NCI-H526 treated with DMSO at 0.1 percent for 48 hours (cell line): ENCODE measurements around the gene IRS2.
"Not testable (repeated sequence)": the region's sequence is repeated elsewhere in the genome, so short reads cannot be mapped to it uniquely, and the experiment has no call there.

Experiments
- DNase-seq: peaks from one replicate; lab custom pipeline; 2025; lab: John Stamatoyannopoulos, UW

The IRS2 gene, protein sequence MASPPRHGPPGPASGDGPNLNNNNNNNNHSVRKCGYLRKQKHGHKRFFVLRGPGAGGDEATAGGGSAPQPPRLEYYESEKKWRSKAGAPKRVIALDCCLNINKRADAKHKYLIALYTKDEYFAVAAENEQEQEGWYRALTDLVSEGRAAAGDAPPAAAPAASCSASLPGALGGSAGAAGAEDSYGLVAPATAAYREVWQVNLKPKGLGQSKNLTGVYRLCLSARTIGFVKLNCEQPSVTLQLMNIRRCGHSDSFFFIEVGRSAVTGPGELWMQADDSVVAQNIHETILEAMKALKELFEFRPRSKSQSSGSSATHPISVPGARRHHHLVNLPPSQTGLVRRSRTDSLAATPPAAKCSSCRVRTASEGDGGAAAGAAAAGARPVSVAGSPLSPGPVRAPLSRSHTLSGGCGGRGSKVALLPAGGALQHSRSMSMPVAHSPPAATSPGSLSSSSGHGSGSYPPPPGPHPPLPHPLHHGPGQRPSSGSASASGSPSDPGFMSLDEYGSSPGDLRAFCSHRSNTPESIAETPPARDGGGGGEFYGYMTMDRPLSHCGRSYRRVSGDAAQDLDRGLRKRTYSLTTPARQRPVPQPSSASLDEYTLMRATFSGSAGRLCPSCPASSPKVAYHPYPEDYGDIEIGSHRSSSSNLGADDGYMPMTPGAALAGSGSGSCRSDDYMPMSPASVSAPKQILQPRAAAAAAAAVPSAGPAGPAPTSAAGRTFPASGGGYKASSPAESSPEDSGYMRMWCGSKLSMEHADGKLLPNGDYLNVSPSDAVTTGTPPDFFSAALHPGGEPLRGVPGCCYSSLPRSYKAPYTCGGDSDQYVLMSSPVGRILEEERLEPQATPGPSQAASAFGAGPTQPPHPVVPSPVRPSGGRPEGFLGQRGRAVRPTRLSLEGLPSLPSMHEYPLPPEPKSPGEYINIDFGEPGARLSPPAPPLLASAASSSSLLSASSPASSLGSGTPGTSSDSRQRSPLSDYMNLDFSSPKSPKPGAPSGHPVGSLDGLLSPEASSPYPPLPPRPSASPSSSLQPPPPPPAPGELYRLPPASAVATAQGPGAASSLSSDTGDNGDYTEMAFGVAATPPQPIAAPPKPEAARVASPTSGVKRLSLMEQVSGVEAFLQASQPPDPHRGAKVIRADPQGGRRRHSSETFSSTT (N-terminal part only)

DNA sequence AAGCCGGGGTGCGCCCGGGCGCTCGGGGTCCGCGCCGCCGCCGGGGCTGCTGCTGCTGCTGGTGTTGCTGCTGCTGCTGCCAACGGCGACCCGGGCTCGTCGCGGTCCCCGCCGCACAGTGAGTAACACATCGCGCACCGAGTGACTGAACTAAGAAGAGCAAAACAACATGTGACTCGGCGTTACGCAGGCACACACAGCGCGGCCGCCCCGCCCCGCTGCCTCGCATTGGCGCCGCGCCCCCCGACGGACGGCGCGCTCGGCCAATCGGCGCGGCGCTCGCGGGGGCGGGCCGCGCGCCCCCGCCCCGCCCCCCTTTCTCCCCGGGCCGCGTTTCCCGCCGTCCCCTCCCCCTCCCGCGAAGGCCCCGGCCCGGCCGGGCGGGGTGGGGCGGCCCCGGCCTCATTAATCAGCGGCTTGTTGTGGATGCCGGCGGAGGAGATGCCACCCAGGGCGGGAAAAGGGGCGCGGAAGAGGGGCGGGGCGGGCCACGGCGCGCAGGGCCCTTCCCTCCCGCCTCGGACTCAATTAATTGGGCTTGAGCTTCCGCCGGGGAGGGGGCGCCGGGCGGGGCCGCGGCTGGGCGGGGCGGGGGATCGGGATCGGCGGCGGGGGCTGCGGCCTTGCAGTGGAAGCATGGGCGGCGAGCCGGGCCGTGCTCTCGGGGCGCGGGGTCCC, at the start of gene IRS2:
Gene IRS2 (minus strand): TSS at position 127 of the 678 bp plus-strand sequence. CDS start 530 bp downstream, outside the sequence.
- peak; percentile 100 for DNase-seq

DNA sequence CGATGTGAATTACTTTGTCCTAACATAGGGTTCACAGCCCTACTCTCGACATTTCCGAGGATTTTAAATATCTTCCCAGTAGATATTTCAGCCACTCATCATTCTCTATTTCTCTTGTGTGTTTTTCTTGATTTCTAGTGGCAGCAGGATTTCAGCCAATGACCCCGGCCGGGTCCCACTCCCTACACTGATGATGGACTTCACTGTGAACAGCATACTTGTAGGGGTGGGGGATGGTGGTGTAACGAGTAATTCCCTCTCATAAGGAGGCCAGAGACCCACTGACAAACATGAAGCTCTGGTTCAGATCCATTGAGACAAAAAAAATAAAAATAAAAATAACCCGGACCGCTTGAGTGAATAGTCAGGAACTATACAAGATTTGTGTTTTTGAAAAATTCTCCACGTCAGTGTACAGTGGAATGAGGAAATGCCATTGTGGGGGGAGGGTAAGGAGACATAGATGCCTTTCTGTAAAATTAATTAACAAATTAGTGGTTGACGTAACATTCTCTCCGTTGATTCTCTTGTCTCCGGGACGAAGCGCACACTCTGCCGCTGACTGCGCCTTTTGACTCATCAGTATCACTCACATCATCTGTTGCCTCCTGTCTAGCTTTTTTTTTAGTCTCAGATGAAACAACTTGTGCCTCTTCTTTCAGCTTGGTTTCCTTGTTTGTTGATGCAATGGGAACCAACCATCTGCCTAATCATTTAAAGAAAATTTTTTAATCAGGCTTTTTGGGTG, 48.8 kb upstream of the IRS2 start:
- peak; percentile 69 for DNase-seq

DNA sequence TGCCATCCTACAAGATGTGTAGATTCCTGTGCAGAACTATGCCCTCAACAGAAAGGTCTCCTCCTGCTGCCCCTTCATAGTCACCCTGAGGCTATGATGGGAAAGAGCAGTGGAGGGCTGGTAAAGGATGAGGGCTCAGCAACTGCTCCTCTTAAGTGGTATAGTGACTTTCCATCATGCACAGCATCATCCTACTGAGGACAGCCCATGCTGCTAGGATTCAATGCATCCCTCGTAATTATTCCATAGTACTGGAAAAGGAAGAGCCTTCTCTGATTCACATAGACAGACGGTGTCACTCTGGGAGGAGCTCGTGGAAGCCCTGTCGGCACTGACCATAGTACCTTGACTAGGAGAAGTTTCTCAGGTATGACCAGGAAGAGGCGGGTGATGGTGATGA, 47.6 kb upstream of the IRS2 start:
- no peak for DNase-seq

DNA sequence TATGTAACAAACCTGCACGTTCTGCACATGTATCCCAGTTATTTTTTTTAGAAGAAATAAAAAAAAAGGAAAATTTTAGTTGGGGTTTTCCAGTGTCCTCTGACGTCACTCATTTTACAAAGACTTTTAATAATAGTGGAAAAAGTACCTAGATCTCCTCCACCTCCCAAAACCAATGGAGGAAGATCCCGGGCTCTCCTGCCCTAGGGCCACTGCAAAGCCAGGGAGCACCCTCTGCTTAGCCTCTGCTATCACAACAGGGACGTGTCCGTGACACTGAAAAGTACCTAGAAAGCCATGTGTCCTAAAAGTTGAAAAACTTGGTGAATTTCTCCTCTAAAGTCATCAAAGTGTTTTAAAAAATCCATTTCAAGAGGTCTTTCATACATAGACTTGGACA, 46.7 kb upstream of the IRS2 start:
- DNase-seq, result no peak

DNA sequence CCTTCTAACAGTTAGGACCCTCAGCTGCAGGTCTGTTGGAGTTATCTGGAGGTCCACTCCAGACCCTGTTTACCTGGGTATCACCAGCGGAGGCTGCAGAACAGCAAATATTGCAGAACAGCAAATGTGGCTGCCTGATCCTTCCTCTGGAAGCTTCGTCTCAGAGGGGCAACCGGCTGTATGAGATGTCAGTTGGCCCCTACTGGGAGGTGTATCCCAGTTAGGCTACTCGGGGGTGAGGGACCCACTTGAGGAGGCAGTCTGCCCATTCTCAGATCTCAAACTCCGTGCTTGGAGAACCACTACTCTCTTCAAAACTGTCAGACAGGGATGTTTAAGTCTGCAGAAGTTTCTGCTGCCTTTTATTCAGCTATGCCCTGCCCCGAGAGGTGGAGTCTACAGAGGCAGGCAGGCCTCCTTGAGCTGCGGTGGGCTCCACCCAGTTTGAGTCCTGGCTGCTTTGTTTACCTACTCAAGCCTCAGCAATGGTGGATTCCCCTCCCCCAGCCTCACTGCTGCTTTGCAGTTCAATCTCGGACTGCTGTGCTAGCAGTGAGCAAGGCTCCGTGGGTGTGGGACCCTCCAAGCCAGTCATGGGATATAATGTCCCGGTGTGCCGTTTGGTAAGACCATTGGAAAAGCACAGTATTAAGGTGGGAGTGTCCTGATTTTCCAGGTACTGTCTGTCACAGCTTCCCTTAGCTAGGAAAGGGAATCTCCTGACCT, 42.4 kb upstream of the IRS2 start:
- not testable (repeated sequence) for DNase-seq

DNA sequence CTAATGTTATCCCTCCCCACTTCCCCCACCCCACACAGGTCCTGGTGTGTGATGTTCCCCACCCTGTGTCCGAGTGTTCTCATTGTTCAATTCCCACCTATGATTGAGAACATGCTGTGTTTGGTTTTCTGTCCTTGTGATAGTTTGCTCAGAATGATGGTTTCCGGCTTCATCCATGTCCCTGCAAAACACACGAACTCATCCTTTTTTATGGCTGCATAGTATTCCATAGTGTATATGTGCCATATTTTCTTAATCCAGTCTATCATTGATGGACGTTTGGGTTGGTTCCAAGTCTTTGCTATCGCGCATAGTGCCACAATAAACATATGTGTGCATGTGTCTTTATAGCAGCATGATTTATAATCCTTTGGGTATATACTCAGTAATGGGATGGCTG, 36.8 kb upstream of the IRS2 start:
- not testable (repeated sequence) for DNase-seq

DNA sequence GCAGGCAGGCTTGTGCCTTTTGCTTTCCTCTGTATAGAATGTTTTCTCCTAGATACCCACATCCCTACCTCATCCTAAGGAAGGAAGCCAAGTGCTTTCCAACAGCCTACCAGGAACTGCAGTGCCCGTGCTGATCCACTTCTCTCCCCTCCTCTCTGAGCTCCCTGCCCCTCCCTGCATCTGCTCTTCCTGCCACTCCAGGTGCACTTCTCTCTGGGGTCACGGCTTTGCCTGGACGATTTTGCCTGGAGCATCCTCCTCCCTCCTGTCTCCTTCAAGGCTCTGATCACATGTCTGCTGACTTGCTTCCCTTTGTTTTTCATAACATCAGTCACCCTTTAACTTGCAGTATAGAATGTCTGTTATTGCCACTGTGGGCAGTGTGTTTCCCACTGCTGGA, 34.7 kb upstream of the IRS2 start:
- no peak for DNase-seq

DNA sequence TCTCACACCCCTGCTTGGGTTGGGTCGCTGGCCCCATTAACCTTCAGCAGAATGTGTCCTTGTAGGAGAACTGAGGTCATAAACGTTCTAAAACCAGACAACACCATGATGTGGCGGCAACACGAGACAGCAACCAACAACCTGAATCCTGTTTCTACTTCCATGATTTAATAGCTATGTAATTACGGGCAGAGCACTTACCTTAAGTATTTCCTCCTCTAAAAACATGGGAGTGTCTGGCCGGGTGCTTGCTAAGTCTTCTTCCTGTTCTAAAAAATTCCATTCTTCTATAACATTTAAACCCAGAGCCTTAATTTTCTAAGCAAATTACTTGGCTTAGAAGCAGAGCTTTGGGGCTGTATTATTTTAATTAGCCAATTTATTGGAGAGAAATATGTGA, 33.5 kb upstream of the IRS2 start:
- no peak for DNase-seq

DNA sequence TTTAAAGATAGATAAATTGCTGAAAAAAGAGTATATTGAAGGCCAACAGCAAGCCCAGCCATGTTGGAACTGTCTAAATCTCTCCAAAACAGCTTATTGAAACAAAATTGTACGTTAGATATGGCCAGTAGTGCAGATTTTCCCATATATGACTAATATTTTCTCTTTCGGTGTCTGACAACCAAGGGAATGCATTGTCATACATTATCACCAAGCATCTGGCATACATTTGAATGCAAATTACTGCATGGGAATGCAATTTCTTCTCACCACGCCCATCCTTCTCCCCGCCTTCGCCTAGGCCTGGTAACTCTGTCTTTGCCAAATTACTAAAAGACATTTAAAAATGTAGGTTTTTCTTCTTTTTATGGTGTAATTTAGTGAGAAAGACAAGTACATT, 32.5 kb upstream of the IRS2 start:
- peak; percentile 71 for DNase-seq

DNA sequence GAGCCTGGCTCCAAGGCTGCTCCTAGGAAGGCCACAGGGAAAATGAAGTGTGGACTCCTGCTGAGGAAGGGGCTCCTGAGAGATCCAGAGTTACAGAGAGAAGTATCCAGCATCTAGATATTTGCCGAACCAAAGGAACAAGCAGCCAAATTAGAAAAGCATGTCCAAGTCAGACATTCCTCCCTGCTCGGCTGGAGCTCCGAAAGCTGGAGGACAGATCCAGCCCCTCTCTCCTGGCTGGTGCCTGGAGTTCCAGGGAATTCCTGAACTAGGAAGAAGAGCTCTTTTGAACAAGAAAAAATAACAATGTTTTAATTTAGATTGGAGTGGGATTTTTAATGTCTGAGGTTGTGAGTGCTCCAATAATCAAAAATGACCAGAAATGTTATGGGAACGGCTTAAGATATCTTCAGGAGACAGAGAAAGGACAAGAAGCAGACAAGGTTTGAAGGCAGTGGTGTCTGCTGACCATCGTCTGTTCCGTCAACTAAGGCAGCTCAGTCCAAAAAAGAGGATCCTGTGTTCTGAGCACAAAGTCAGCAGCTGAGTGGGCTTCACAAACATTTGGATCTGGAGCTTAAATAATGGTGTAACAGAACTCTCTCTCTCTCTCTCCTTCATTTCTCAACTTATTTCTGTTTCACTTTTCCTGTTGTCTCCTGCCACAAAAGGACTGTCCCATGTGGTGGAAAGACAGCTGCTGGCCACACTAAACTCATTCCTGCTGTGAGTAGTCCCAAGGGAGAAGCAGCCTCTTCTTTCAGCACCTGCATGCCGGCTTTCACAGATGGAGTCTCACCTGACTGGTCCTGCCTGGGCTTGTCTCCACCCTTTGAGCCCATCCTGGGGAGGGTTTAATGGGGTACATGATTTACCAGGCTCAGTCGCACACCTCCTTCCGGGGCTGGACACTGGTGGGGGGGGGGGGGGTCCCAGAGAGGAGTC, 31.5 kb upstream of the IRS2 start:
- DNase-seq, result peak; percentile 98

DNA sequence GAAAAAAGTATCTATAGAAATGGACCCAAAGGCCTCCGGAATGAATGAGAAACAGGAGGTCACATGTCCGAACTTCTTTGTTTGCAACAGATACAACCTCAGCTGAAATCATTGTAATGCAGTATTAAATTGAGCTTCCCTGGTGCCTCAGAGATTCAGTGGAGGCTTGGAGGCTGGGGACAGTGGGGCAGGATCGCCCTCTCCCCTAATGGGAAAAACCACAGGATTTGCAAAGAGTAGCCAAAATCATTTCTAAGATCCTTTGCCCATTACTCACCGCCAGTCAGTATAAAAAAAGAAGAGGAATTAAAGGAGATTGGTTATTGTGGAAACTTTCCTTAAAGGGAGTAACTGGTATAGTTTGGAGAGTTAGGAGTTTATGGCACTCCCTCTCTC, 30.4 kb upstream of the IRS2 start:
- peak; percentile 75 for DNase-seq

DNA sequence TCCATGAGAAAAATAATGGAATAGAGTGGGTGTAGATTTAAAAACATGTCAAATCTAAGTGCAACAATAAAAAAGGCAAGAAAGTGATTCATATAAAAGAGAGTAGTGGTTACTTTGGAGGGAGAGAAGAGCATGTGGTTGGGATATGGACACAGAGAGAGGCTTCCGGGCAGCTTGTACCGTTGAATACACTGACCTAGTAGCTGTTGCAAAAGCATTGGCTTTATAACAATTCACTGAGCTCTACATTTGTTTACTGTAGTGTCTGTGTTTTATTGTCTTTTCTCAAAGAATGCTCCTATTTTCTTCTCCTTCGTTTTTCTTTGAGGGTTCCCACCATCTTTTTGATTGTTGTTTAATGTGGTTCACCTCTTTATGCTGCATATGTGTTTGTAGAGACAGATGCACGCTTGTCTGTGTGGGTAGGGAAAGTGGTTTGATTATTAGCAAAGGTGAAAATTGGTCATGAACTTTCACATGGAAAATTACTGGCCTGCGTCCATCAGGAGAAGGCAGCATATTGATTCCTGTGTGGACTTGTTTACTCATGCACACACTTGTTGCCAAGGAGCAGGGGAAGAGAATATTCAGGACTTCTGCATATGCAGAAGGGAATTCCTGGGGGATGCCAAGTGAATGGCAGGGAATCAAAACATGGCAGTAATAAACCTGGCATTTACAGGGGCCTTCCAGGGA, 29.9 kb upstream of the IRS2 start:
- DNase-seq, result peak; percentile 75

DNA sequence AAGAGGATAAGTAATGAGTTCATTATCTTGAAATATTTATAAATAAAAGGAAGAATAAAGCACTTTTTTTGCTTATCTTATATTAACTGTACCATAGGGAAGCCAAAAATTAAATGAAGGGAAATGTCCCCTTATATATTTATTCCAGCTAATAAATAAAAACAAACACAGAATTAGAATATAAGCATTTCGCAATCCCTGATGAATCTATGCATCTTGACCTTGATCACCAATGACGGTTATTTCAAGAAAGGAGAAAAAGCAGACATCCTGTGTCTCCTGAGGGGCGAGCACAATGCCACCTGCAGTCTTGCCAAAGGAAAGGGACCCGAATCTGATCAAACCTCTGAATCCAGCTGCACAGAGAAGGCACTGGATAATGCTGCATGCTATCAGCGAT, 29.3 kb upstream of the IRS2 start:
- DNase-seq, result no peak

DNA sequence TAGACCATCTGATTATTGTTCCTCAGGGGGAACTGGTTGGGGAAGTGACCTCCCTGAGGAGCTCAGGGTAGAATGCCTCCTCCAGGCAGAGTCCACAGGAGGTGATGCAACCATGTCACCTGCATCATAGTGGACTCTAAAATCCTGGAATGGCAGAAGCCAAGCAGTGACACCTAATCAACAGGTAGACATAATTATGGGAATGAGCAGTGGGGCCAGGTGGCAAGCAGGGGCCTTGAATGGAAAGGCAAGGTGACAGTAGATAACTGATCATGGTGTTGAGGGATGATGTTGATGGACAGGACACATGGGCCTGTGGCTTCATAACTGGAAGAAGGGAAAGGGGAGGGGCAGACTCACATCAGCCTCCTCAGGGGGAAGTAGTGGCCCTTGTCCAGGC, 27.3 kb upstream of the IRS2 start:
- no peak for DNase-seq

DNA sequence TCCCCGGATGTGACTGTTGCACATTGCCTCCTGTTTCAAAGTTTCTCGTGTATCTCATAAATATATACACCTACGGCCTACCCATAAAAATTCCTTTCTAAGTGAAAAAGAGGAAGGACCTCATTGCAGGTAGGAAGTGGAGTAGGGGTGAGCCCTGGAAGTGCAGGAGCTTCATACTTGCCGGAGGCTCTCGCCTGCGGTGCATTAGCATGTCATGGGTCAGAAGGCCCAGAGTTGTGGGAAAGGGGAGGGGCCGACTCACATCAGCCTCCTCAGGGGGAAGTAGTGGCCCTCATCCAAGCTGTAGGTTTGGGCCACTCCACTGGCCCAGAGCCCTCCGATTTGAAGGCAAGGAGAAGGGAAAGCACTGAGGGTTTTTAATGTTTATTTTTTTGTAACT, 26.0 kb upstream of the IRS2 start:
- DNase-seq, result no peak

DNA sequence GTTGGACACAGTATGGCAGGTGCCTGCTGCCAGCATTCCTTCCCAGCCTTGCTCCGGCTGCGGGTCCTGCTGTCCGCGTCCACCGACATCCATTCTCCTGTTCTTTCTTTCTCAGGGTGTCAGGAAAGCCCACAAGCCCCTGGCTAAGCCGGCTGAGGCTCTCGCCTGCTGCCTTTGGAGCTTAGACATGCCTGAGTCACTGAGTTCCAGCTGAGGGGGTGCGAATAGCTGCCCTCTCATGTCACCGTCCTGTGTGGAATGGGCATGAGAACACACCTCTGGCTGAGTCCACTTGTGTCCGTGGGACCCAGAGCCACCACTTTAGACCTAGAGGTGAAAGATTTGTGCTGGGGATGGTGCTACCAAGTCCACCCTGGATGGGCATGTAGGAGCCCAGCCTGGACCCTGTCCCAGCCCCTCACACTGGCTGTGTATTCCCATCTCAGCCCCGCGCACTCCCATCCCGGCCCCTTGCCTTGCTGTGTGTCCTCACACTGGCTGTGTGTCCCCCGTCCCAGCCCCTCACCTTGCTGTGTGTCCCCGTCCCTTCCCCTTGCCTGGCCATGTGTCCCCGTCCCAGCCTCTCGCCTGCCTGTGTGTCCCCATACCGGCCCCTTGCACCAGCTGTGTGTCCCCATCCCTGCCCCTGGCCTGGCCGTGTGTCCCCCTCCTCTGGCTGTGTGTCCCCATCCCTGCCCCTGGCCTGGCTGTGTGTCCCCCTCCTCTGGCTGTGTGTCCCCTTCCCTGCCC, 24.6 kb upstream of the IRS2 start:
- no peak for DNase-seq

DNA sequence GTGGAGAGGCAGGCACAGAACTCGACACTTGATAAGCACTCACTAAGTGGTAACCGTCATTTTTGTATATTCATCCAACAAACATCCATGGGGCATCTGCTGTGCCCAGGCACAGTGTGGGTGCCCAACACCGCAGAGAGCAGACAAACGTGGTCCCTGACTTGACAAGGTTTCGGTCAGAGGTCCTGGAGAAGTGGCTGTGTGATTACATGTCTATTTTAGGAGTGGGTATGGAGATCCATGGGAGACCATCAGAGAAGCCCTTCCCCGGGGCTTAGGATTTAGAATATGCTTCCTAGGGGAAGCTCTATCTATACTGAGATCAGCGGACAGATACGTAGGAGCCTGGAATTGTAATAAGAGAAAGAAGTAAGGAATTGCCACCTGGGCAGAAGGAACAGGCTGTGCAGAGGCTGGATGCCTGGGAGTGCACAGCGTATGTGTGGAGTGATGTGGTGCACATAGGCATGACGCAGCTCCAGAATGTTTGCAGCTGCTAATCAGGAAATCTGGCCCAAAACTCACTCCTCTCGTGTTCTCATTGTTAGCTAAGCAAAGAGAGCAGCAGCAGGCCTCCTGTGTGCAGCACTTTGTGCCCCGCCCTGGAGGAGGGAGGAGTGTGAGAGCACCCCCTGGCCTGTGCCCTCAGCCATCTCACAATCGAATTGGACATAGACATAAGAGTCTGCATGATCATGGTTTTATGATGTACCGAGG, 23.0 kb upstream of the IRS2 start:
- no peak for DNase-seq
